Peyer's patch (tissue), 4 donors: ENCODE data around the gene STAT6. TPM values are rescaled to one million over a fixed set of nuclear protein-coding genes. Genes with fewer than 3 reads are reported as not detected.

Source experiments
- DNase-seq, 3 donors: peaks; one replicate each; pipeline ENCODE4 v3.0.0-alpha.2; 2017 to 2019
- H3K27ac ChIP-seq, 4 donors: fragments of 200-600 bp; sonication (generic); one replicate each; pipeline ENCODE4 v1.5.1; 2016 to 2019
- H3K27me3 ChIP-seq, 2 donors: fragments of 200-600 bp; sonication (generic); one replicate each; pipeline ENCODE4 v1.5.1; 2019
- H3K36me3 ChIP-seq, 3 donors: fragments of 200-600 bp; sonication (generic); one replicate each; pipeline ENCODE4 v1.5.1; 2016 to 2019
- H3K4me1 ChIP-seq, 4 donors: fragments of 200-600 bp; sonication (generic); one replicate each; pipeline ENCODE4 v1.5.1; 2016 to 2019
- H3K4me3 ChIP-seq, 4 donors: fragments of 200-600 bp; sonication (generic); 1 replicate in 3 of 4; 2 replicates in 1 of 4; pipeline ENCODE4 v1.5.1; 2016 to 2019; ENCODE audit warnings: mild to moderate bottlenecking in 1 of 4
- H3K9me3 ChIP-seq, 4 donors: fragments of 200-600 bp; sonication (generic); one replicate each; pipeline ENCODE4 v1.5.1; 2016 to 2019; ENCODE audit warnings: mild to moderate bottlenecking in 1 of 4
- CTCF ChIP-seq, 6 experiments: fragments of 450-650 bp in 4 of 6; fragments of 200-600 bp in 2 of 6; sonication (generic) in 1 of 6; IDR thresholded peaks; one replicate each; pipeline ENCODE4 v1.5.1; 2017 to 2019; ENCODE audit warnings: antibody characterized with exemption in 6 of 6, mild to moderate bottlenecking in 3 of 6, moderate library complexity in 1 of 6
- POLR2A ChIP-seq, 2 donors: fragments of 450-650 bp; IDR thresholded peaks; one replicate each; pipeline ENCODE4 v1.5.1; 2017; ENCODE audit warnings: antibody characterized with exemption in 2 of 2, mild to moderate bottlenecking in 2 of 2, moderate library complexity in 2 of 2
- total RNA-seq, 4 donors: library from RNA; depleted of rRNA; stranded (reverse); fragments of >200 nt; gene quantifications; one replicate each; pipeline ENCODE4 v1.1.0, GENCODE V29; 2016

The STAT6 gene
- total RNA-seq, 4 donors from 2014 or later: 278 to 416 (median 382) TPM

GRCh38 chr12:57153415-57153997 is 42.3 kb upstream of the STAT6 start:
- Histone ChIP-seq H3K4me1 (peaks cover 0 to 45% (median 7%) of the 10 kb centered on the region in 4 donors), H3K9me3 (no peaks in the 10 kb centered on the region), H3K4me3 (no peak overlapping the region), H3K27ac (peak overlapping the region; percentile 40 to 75 (median 62)), H3K36me3 (peaks cover 0 to 49% (median 0%) of the 10 kb centered on the region in 3 donors), H3K27me3 (no peaks in the 10 kb centered on the region)
- DNase-seq: no peak
- TF ChIP-seq POLR2A (IDR thresholded peaks at IDR 0.05): no peak
- TF ChIP-seq CTCF (IDR thresholded peaks at IDR 0.05): no peak

DNA sequence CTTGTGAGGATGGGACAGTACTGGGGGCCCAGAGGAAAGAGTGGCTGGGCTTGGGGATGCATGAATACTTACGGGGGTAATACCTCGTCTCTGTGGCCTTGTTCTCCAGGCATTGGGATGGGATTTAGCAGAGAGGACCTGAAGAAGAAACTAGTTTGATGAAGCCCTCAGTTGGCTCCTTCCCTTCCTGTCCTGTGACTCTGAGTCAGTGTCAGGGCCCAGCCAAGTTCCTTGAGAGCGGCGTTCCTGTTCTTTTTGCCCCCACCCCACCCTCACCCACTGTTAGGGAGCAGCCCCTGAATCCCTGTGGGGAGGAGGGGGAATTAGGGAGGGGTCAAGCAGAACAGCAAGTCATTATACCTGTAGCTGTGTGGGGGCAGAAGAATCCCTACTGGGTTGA is 41.5 kb upstream of the STAT6 start:
- DNase-seq: peak in 1 of 3 donors; percentile 61
- Histone ChIP-seq H3K4me1 (peaks cover 0 to 54% (median 12%) of the 10 kb centered on the region in 4 donors), H3K27ac (peak overlapping the region; percentile 40 to 75 (median 62)), H3K4me3 (no peak overlapping the region), H3K27me3 (no peaks in the 10 kb centered on the region), H3K36me3 (peaks cover 0 to 41% (median 0%) of the 10 kb centered on the region in 3 donors), H3K9me3 (no peaks in the 10 kb centered on the region)
- TF ChIP-seq POLR2A (IDR thresholded peaks at IDR 0.05): no peak
- no peak for TF ChIP-seq CTCF (IDR thresholded peaks at IDR 0.05)

GRCh38 chr12:57151741-57152630 is 40.8 kb upstream of the STAT6 start:
- H3K36me3 ChIP-seq: peaks cover 0 to 34% (median 0%) of the 10 kb centered on the region in 3 donors
- H3K4me3 ChIP-seq: no peak overlapping the region
- TF ChIP-seq CTCF (IDR thresholded peaks at IDR 0.05): no peak
- TF ChIP-seq POLR2A (IDR thresholded peaks at IDR 0.05): no peak
- H3K9me3 ChIP-seq: no peaks in the 10 kb centered on the region
- peak overlapping the region; percentile 40 to 75 (median 62) for H3K27ac ChIP-seq
- peaks cover 0 to 60% (median 18%) of the 10 kb centered on the region in 4 donors for H3K4me1 ChIP-seq
- no peaks in the 10 kb centered on the region for H3K27me3 ChIP-seq
- DNase-seq: no peak

DNA sequence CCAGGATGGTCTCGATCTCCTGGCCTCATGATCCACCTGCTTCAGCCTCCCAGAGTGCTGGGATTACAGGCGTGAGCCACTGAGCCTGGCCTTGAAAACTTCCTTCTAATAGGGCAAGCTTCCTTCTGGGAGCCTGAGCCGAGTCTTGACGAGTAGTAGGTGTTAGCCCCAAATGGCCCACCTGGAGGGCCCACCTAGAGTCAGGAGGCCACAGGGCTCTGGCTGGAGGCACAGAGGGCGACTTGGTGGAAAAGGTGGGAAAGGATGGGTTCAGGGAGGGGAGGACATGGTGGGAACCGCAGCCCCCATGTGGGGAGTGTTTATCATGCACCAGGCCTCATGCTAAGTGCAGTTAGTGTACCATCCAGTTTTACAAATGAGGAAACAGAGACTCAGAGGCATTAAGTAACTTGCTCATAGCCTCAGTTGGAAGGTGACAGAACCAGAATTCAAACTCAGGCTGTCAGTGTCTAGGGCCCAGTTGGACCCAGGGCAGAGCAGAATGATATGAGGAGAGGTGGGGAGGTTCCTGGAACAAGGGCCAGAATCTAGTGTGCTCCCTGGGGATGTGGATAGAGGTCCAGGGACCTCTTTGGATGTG is 39.3 kb upstream of the STAT6 start:
- peak overlapping the region; percentile 25 to 80 (median 70) for H3K27ac ChIP-seq
- H3K36me3 ChIP-seq: peaks cover 0 to 32% (median 0%) of the 10 kb centered on the region in 3 donors
- no peaks in the 10 kb centered on the region for H3K27me3 ChIP-seq
- H3K4me3 ChIP-seq: no peak overlapping the region
- peaks cover 0 to 75% (median 18%) of the 10 kb centered on the region in 4 donors for H3K4me1 ChIP-seq
- no peaks in the 10 kb centered on the region for H3K9me3 ChIP-seq
- TF ChIP-seq POLR2A (IDR thresholded peaks at IDR 0.05) (no peak), CTCF (IDR thresholded peaks at IDR 0.05) (no peak)
- no peak for DNase-seq

DNA sequence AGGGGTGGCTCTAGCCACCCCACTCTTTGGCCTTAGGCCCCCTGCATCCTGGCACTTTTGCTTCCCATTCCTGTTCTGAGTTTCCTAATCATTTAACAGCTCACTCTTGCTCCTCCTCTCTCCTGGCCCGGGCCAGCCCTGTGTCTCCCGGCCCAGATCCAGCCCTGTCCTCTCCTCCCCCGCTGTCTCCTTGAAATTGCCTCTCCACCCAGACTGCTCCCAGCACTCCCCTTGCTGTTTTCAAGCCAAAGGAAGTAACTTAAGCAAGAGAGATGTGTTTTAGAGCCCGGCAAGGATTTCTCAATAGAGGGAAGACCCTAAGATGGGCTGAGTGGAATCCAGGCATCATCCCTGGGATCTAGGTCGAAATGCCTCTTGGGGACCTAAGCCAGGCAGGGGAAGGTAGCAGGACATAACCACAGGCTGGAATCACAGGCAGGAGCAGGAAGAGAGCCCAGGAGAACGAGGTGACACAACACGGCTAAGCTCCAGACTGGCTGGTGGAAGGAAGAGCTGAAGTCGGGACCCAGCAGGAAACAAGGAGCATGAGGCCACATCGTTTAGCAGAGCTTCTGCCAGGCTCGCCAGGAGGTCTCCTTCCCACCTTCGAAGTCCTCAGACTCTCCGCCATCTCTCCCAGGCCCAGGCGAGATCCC is 38.2 kb upstream of the STAT6 start:
- peak overlapping the region in 1 of 4 donors; percentile 27 for H3K4me3 ChIP-seq
- peaks cover 0 to 82% (median 18%) of the 10 kb centered on the region in 4 donors for H3K4me1 ChIP-seq
- DNase-seq: peak in 2 of 3 donors; percentile 62 to 78
- no peaks in the 10 kb centered on the region for H3K9me3 ChIP-seq
- H3K27ac ChIP-seq: peak overlapping the region; percentile 48 to 88 (median 73)
- H3K36me3 ChIP-seq: peaks cover 0 to 34% (median 0%) of the 10 kb centered on the region in 3 donors
- no peak for TF ChIP-seq CTCF (IDR thresholded peaks at IDR 0.05)
- TF ChIP-seq POLR2A (IDR thresholded peaks at IDR 0.05): no peak
- H3K27me3 ChIP-seq: no peaks in the 10 kb centered on the region
